Thyroid gland (tissue), 4 donors: ENCODE measurements around the gene DCDC2.

ENCODE experiments used
- CTCF ChIP-seq, 6 experiments: fragments of 200-600 bp in 3 of 6; fragments of 450-650 bp in 3 of 6; sonication (generic) in 3 of 6; IDR thresholded peaks; one replicate each; pipeline ENCODE4 v1.5.1; 2016 to 2019; ENCODE audit warnings: antibody characterized with exemption in 6 of 6, mild to moderate bottlenecking in 2 of 6, inconsistent platforms in 1 of 6, moderate library complexity in 1 of 6
- POLR2A ChIP-seq, 2 donors: fragments of 450-650 bp; IDR thresholded peaks; one replicate each; pipeline ENCODE4 v1.6.1; 2017; ENCODE audit warnings: antibody characterized with exemption in 2 of 2, mild to moderate bottlenecking in 2 of 2, moderate library complexity in 1 of 2

DNA sequence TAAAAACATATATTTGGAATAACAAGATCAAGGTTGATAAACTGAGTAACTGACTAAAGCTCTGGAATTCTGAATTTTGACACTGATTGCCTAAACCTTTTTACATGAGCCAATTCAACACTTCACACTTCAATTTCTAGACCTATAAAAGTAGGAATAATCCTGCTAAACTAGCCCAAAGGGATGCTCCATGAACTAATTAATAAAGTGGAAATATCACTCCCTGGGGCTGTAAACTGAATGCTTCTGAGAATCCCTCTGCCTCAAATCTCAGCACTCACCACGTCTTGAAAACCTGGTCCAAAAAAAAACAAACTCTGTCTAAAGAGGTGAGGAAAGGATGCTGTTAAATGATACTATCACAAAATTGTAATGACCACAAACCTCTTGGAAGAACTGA is 50.9 kb downstream of the DCDC2 start:
- TF ChIP-seq CTCF (IDR thresholded peaks at IDR 0.05), result no peak
- no peak for TF ChIP-seq POLR2A (IDR thresholded peaks at IDR 0.05)
